GM18907 (cell line): ENCODE results near the gene PWWP2B.

Experiments
- ATAC-seq: cut with Tn5 transposase; IDR thresholded peaks from one replicate; pipeline ENCODE4 v1.9.1; 2021; ENCODE audit warnings: mild to moderate bottlenecking, moderate library complexity; ENCODE audit not compliant: unreplicated experiment

Gene PWWP2B

DNA sequence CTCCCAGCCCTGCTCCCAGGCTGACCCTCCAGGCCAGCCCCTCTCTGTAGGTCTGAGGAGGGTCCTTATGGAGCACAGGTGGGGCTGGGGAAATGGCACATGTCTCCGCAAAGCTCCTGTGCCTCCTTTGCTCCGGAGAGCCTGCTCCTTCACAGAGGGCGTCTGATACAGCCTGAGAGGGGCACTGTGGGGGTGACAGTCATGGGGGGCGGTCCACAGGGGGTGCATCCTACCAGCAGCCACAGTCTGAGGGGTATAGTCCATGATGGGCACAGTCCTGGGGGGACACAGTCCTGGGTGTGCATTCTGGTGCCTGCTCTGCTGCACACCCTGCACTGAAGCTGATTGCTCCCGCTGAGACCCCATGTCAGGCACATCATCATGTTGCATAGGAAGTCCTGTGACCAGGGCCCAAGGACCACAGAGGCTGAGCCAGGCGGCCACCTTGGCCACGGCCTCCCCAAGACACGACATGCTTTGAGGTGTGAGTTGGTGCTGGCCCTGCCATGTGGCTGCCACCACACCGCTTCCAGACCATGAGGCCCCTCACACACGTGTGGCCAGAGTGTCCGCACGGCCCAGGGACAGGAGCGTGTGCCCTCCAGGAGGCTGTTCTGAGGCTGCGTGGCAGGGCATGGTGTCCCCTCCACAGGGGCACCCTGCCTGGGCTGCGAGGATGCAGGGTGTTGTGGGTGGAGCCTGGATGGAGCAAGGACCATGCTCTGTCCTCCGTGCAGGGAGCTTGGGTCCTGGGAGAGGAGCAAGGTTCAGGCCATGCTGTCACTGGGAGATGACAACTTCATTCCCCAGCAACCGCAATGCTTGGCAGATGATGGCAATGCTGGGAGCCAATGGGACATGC, 59.2 kb downstream of the PWWP2B start:
- ATAC-seq, result no peak

DNA sequence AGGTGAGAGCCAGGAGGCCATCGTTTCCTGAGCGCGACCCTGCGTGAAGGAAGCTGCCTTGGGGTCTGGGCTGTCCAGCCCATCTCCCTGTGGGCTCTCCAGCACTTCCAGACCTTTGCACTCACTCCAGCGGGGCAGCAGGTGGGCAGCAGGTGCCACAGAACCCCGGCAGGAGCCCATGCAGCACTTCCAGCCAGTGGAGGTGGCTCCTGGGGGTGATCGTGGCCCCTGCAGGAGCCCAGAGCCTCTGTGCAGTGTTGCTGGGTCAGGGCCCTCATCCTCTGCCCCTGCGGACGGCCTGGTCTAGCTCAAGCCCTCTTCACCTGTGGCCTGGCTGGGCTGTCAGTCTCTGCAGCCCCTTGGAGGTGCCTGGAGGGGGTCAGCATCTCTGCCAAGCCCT, 59.9 kb downstream of the PWWP2B start:
- ATAC-seq, result no peak

DNA sequence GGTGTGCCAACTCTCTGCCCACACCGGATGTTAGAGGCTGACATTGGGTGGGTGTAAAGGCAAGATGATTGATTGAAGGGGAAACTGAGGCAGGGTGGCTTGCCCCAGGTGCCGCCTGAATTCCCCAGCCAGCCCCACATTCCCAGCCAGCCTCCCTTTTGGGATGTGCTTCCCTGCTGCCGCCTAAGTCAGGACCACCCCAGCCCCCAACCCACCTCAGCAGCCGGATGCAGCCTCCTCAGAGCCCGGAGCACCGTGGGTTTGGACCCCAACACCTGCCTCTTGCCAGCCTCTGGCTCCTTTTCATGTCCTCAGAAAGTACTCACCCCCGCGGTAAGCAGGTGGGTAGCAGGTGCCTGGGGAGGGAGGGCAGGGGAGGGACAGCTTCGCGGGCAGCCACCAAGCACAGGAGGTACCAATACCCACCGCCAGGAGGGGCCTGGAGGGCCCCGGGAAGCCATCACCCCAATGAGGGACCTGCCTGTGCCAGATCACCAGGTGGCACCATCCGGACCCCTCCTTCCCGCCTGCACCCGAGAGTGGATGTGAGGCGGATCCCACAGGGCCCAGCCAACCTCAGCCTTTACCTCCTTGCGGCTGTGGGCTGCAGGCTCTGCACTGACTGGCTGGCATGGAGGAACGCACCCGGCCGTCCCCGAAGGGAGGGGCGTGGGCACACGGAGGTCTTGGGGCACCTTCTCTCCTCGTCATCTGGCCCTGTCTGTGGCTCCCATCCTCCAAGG, 60.5 kb downstream of the PWWP2B start:
- no peak for ATAC-seq

DNA sequence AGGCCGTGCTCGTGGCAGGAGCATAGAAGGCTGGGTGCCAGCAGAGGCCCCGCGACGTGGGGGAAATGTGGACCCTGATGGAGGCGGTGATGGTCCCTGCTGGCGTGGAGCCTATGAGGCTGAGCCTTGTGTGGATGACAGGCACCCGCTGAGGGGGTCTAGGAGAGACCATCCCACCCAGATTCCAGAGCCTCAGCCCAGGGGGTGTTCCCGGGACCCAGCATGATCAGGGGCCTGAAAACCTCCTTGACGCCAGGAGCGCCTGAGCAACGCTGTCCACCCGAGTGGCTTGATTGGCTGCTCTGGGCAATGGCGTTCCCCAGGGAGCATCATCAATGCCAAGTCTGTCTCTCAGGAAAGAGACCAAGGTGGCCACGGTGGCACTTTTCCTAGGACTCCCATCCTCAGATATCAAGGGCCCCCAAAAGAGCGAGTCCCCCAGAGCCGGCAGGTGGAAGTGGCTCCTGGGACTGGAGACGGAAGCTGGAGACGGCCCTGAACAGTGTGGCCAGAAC, 61.1 kb downstream of the PWWP2B start:
- no peak for ATAC-seq

DNA sequence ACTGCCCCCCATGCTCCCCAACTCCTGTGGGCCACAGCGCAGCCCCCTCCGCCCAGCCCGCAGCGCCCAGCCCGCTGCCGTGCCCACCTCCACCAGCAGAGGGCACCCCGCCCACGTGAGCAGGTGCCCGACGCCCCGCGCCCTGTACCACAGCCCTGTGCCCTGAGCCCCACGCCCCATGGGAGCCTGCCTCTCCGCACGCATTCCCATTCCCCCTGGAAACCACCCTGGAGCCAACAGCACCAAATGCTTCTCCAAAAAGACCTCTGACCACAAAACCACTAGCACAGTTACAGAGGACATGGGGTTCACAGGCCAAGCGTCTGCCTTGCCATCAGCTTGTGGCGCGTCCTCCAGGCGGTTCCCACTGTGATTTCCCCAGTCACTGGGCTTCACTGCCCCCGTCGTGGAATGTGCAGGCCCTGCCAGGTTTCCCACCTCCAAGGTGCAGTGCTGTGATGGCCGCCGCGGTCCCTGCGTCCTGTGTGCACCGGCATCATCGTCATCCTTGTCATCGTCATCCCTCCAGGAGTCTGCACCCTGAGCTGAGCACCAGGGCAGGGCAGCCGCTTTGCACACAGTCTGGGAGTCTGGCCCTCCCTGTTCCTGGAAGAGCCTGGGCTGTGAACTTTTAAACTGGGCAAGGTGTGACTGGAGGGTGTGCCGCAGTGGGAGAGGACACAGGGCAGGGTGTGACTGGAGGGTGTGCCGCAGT, 61.7 kb downstream of the PWWP2B start:
- ATAC-seq, result peak; percentile 39

DNA sequence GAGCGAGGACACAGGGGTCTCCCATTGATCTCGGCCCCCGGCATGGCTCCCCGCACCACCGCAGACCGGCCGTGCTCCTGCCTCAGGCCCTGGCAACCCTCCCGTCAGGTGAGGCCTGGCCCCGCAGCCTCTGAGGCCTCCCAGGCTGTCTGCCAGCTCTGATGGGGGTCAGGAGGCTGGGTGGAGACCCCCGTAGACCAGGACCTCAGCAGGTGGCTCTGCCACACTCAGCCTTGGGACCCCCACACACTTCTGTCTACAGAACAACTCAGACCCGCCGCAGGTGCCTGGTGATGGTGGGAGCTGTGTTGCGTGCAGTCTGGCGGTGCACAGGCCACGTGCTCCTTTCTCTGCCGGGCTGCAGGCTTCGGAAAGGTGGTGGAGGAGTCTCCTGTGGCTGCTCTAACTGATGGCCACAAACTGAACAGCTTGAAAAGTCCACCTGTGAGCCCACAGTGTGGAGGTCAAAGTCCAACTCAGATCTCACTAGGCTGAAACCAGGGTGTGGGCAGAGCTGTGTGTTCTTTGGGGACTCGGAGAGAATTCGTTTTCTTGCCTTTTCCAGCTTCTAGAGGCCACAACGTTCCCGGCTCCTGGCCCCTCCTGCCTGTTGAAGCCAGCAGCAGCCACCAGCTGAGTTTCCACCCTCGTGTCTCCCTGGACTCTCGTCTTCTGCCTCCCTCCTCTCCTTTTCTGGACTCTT, 62.5 kb downstream of the PWWP2B start:
- no peak for ATAC-seq

DNA sequence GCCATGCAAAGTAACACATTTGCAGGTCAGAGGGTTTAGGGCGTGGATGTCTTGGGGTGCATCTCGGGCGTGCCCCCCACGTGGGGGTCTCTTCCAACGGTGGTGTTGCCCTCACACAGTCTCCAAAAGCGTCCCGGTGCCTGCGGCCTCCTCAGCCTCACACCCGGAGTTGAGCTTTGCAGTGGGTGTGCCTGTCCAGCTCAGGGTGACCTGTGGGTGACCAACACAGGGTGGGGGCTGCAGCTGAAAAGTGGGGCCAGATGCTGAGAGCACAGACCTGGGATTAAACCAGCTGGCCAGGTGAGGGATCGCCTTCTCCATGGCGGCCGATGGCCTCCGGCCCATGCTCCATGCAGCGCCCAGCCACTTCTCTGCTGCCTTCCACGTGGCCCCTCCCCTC, 63.1 kb downstream of the PWWP2B start:
- ATAC-seq, result no peak

DNA sequence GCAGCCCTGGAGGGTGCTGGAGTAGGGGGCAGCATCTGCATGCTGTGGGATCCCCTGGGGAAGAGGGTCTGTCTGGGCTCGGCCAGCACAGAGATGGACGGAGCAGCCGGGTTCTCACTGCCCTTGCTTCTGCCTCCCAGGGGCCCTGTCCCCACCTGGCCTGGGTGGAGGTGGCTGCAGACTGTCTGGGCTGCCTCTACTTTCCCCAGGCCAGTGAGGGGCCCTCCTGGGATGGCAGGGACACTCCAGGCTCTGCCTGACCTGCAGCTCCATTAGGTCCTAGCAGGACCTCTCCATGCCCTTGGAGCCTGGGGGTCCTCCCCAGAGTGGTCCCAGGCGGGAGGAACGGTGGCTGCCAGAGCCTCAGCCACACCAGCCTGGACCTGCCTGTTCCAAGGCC, 63.7 kb downstream of the PWWP2B start:
- no peak for ATAC-seq

DNA sequence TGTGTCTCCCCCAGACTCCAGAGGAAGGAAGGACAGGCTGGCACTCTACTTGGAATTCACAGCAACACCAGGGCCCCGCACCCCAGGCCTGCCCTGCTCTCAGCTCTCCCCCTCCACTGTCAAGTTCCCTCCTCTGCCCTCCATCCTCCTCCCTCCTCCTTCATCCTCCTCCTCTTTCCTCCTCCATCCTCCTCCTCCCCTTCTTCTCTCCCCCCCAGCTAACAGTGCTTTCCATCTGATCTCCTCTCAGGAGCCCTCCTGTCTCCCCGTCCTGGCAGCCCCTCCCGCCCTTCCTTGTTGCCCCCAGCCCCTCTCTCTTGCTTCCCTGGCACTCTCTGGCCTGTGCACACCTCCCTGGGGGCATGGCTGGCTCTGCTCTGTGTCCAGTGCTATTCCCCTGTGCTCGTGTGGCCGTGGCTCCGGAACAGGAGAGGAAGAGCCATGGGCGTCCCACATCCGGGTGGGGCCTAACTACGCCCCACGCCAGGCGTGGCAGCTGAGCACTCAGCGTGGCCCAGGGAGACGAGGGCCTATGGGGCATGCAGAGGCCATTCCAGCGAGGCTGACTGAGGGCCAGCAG, 64.2 kb downstream of the PWWP2B start:
- no peak for ATAC-seq

DNA sequence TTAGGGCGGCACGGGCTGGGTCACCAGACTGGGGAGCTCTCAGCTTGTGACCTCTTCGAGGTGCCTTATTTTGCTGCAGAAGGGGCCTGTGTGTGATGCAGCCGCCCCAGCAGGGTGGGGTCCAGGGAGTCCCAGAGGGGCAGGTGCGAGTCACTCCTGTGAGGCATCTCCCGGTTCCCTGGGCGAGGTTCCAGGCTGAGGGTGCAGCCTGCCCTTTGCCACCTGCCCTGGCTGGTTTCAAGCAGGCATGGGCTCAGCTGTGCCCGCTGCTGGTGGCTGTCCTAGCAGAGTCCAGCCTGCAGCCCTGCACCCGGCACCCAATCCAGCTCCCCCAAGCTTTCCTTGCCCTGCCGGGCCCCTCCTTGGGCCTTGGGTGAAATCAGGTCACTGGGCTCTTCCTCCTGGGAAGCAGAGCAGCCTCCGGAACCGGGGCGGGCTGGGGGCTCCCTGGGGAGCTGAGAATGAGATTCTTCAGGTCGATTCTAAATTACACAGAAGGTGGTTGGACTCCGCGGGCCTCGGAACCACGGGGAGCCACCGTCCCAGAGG, 64.8 kb downstream of the PWWP2B start:
- ATAC-seq, result no peak

DNA sequence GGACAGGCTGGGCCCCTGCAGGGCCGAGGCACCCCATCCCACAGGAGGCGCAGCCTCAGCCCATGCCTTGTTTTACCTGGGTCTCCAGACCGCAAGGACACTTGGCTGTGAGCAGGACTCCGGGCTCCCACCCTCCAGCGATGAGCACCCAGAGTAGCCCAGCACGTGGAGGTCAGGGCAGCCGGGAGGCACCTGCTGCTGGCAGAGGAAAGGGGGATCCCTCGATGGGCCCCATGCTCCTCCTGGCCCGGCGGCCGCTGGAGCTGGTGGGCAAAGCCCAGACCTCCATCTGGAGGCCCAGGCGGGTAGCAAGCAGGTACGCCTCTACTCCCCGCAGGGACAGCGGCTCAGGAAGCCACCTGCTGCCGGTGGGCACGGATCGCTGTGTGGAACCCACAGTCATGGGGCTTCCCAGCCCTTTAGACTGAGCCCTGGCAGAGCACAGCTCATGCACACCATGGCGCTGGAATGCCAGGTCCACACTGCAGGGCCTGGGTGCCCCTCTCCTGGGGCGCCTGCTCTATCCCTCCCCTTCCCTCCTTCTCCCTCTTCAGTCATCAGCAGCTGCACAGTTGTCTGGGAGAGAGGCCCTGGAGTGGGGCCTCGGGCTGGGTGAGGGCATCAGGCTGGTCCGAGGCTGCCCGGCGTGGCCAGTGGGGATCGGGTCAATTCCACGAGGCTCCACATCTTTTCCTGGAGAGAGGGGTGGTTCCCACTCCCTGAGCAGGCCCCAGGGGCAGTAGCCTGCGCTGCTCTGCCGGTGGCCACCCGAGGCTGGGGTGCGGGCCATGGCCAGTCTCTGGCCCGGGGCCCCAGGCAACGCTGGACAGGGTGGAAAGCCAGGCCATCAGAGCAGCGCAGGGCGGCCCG, 65.7 kb downstream of the PWWP2B start:
- ATAC-seq, result no peak

DNA sequence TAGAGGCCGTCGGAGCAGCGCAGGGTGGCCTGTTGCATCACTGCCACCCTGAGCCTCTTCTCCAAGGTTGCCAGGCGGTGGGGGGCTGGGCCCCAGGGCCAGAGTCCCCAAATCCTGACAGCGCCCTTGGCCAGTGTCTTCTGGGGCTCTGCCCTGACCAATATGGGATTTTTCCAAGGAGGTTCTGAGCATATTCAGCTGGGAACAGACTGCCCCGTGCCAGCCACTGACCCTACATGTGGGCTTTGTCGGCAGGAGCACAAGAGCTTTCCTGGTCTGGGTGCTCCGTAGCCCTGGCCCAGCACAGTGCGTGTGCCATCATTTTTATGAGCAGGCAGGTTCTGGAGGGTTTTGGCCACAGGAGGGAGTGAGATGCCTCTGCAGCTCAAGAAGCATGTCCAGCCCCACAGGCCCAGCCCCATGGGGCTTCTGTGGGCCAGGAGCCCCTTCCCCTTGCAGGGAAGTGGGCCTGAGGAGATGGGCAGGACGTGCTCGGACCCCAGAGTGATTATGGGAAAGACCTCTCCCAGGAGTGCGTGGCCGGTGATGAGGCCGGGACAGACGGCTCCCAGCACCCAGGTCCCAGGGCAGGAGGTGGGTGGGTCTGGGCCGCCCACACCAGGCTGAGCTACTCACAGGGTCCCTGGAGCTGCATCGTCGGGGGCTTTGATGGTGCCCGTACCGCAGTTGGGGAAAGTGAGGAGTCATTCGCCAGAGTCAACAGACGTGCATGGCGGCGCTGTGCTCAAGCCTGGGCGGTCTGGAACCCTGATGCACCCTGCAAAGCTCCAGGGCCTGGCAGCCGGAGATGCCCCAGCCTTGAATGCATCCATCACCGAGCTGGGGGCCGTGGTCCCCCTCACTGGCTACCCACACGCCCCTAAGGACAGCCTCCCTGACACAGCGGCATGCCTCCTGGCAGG, 66.6 kb downstream of the PWWP2B start:
- no peak for ATAC-seq

DNA sequence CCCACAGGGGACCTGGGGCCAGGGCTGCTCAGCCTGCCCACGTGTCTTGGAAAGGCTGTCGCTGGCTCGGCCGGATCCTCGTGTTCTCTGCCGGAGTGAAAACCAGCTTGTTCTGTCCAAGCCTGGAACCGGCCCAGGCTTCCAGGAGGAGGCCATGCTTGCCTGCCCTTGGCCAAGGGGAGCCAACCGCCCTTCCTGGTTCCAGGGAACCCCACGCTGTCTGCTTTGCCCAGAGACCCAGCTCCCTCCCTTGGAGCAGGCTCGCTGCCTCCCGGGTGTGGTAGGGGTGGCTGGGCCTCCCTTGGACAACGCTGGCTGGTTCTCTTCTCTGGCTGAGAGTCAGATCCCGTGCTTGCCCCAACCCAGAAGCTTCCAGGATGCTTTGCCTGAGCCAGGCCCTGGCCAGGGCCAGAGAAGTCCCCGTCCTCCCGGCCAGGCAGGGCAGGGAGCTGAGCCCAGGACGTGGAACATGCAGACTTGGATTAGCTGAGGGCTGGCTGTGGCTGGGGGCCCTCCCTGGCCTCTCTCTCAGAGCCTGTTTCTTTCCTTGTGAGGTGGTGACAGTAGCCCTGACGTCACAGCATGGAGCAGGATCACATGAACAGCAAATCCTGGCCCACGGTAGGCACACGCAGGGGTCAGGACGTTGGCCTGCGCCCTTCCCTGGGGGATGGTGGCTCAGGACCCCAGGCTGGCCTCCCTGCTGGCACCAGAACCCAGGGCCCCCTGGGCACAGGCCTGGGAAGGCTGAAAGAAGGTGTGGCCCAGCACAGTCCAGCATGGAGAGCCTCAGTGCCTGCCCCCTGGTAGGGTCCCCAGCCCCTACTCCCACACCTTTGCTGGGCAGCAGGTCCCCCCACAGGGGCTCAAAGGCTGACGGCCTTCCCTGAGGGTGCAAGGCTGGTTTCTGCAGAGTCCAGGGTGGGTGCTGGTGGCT, 67.5 kb downstream of the PWWP2B start:
- no peak for ATAC-seq

DNA sequence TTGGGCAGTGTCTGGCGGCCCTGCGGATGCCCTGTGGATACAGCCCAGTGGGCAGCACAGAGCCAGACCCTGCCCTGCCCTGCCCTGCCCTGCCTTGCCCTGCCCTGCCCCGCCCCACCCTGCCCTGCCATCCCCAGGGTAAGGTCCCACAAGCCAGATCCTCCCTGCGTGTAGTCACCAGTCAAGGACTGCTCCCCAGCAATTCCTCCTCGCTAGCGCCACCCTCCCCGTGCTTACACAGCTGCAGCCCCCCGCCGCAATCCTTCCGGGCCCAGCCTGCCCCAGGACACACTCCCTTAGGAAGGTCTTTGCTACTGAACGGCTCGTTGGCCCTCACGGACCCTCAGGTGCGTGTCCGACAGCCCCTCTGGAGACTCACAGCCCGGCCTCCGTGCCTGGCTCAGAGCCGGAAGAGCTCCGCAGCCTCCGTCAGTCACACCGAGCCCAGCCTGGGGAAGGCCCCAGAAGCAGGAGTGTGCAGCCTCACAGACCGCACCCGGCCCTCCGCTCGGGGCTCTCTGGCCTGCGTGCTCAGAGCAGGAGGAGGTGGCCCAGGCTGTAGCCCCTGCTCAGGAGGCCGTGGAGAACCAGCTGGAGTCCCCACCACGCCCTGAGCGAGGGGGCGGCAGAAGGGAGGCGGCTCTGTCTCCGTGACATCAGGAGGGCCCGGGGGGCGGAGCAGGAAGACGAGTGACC, 68.3 kb downstream of the PWWP2B start:
- ATAC-seq, result no peak

DNA sequence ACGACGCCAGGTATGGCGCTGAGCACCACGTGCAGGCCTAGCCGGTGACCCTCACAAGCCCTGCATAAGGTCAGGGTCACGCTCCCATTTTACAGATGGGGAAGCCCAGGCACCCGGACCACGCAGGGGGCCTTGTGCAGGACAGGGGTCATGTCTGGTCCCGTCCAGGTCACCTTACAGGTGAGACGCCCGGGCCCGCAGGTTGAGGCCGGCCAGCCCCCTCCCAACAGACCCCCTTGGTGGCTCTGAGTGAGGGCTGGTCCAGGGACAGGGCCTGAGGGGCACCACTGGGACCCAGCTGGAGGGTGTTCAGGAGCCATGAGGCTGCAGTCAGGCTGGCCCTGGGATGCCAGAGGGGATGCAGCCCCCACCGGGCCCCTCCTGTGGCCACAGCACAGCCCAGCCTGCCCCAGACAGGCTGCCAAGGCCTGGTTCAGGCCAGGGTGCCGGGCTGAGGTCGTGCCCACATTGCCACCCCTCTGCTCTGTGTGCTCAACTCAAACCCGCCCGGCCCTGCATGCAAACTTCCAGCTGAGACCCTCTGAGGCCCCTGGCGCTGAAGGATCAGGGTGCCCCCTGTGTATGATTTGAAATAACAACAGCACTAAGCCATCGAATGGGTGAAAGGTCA, 69.0 kb downstream of the PWWP2B start:
- no peak for ATAC-seq
